Panc1 (cell line): ENCODE data around the gene CNNM4.

Source experiments
- POLR2AphosphoS5 ChIP-seq: IDR thresholded peaks from 2 replicates; pipeline ENCODE4 v1.6.1; 2012; ENCODE audit warnings: mild to moderate bottlenecking, low read depth, low read length, moderate library complexity
- SIN3A ChIP-seq: IDR thresholded peaks from 2 replicates; pipeline ENCODE4 v1.6.1; 2012; ENCODE audit warnings: low read depth, mild to moderate bottlenecking, low read length, moderate library complexity, borderline replicate concordance; ENCODE audit not compliant: insufficient read depth
- TF ChIP-seq, protein P1 (sequence below): fragments of 450-650 bp; IDR thresholded peaks from 2 replicates; pipeline ENCODE4 v1.5.1; 2017; ENCODE audit warnings: mild to moderate bottlenecking
- TF ChIP-seq, protein P2 (sequence below), 2 experiments: IDR thresholded peaks; 2 replicates each; pipeline ENCODE4 v1.6.1; 2011 to 2012; ENCODE audit warnings: low read depth in 2 of 2, control low read depth in 1 of 2, low read length in 1 of 2, mild to moderate bottlenecking in 1 of 2, moderate library complexity in 1 of 2; ENCODE audit not compliant: insufficient read depth in 1 of 2

DNA sequence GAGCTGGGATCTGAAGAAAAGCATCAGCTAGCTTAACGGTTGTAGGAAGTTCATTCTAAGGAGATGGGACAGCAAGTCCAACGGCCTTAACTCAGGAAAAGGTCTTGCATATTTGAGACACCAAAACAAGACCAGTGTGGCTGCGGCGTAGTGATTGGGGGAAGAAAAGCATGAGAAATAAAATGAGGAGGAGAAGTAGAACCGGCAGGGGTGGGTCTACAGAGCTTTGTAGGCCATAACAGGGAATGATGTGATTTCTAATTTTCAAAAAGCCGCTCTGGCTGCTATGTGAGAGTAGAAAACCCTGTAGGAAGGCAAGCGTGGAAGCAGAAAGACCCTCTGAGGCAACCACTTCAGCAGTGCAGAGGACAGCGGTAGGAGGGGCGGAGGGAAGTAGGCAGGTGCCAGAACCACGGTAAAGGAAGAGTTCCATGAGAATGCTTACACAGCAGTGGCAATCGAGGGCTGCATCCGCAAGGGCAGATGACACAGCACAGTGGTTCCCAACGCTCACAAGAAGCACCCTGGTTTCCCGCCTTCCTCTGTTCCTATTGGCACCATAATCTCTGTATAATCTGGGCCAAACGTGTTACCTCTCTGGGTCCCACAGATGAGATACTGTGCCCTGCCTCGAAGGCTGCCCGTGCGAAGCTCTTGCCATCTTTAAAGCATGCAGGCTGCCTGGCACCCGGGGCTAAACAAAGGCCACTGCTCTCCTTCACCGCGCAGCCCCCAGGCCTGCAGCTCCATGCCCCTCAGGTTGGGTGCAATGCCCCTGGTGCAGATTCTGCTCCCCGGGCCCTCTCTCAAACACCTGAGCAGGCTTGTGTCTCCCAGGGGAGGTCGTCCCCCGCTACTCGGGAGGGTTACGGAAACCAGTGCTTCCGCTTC, 96.3 kb downstream of the CNNM4 start:
- TF ChIP-seq, protein P1, sequence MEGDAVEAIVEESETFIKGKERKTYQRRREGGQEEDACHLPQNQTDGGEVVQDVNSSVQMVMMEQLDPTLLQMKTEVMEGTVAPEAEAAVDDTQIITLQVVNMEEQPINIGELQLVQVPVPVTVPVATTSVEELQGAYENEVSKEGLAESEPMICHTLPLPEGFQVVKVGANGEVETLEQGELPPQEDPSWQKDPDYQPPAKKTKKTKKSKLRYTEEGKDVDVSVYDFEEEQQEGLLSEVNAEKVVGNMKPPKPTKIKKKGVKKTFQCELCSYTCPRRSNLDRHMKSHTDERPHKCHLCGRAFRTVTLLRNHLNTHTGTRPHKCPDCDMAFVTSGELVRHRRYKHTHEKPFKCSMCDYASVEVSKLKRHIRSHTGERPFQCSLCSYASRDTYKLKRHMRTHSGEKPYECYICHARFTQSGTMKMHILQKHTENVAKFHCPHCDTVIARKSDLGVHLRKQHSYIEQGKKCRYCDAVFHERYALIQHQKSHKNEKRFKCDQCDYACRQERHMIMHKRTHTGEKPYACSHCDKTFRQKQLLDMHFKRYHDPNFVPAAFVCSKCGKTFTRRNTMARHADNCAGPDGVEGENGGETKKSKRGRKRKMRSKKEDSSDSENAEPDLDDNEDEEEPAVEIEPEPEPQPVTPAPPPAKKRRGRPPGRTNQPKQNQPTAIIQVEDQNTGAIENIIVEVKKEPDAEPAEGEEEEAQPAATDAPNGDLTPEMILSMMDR: no peak
- TF ChIP-seq POLR2AphosphoS5 (no peak), SIN3A (no peak)
- TF ChIP-seq, protein P2, sequence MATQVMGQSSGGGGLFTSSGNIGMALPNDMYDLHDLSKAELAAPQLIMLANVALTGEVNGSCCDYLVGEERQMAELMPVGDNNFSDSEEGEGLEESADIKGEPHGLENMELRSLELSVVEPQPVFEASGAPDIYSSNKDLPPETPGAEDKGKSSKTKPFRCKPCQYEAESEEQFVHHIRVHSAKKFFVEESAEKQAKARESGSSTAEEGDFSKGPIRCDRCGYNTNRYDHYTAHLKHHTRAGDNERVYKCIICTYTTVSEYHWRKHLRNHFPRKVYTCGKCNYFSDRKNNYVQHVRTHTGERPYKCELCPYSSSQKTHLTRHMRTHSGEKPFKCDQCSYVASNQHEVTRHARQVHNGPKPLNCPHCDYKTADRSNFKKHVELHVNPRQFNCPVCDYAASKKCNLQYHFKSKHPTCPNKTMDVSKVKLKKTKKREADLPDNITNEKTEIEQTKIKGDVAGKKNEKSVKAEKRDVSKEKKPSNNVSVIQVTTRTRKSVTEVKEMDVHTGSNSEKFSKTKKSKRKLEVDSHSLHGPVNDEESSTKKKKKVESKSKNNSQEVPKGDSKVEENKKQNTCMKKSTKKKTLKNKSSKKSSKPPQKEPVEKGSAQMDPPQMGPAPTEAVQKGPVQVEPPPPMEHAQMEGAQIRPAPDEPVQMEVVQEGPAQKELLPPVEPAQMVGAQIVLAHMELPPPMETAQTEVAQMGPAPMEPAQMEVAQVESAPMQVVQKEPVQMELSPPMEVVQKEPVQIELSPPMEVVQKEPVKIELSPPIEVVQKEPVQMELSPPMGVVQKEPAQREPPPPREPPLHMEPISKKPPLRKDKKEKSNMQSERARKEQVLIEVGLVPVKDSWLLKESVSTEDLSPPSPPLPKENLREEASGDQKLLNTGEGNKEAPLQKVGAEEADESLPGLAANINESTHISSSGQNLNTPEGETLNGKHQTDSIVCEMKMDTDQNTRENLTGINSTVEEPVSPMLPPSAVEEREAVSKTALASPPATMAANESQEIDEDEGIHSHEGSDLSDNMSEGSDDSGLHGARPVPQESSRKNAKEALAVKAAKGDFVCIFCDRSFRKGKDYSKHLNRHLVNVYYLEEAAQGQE (IDR thresholded peaks at IDR 0.05; ENCODE audit: insufficient read depth in 1 of 2, low read depth in 2 of 2, low read length in 1 of 2): no peak
